Inferior parietal cortex (tissue), 1 donor: ENCODE results near the gene RPS15.
"Not testable (repeated sequence)": the region's sequence is repeated elsewhere in the genome, so short reads cannot be mapped to it uniquely, and the experiment has no call there.

Source experiments
- DNase-seq: peaks from one replicate; pipeline ENCODE4 v3.0.0-alpha.2; 2016; ENCODE audit errors: extremely low spot score

Gene RPS15

DNA sequence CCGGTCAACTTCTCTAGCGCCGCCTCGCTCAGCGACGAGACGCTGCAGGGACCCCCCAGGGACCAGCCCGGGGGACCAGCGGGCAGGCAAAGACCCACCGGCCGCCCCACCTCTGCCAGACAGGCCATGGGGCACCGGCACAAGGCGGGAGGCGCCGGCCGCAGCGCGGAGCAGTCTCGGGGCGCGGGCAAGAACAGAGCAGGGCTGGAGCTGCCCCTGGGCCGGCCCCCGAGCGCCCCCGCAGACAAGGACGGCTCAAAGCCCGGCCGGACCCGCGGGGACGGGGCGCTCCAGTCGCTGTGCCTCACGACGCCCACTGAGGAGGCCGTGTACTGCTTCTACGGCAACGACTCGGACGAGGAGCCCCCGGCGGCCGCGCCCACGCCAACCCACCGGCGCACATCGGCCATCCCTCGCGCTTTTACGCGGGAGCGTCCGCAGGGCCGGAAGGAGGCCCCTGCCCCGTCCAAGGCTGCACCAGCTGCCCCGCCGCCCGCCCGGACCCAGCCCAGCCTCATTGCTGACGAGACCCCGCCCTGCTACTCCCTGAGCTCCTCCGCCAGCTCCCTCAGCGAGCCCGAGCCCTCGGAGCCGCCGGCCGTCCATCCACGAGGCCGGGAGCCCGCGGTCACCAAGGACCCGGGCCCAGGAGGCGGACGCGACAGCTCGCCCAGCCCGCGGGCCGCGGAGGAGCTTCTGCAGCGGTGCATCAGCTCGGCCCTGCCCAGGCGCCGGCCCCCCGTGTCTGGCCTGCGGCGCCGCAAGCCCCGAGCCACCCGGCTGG, 29.5 kb downstream of the RPS15 start:
- no peak for DNase-seq

DNA sequence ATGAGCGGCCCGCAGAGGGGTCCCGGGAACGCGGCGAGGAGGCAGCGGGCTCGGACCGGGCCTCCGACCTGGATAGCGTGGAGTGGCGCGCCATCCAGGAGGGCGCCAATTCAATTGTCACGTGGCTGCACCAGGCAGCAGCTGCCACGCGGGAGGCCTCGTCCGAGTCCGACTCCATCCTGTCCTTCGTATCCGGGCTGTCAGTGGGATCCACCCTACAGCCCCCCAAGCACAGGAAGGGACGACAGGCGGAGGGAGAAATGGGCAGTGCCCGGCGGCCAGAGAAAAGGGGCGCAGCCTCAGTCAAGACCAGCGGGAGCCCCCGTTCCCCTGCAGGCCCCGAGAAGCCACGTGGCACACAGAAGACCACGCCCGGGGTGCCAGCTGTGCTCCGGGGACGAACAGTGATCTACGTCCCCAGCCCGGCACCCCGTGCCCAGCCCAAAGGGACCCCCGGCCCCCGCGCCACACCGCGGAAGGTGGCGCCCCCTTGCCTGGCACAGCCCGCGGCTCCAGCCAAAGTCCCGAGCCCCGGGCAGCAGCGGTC, 30.2 kb downstream of the RPS15 start:
- no peak for DNase-seq

- no peak for DNase-seq
Observed at GRCh38 chr19:1468821-1469254, 30.6 kb downstream of the RPS15 start.

DNA sequence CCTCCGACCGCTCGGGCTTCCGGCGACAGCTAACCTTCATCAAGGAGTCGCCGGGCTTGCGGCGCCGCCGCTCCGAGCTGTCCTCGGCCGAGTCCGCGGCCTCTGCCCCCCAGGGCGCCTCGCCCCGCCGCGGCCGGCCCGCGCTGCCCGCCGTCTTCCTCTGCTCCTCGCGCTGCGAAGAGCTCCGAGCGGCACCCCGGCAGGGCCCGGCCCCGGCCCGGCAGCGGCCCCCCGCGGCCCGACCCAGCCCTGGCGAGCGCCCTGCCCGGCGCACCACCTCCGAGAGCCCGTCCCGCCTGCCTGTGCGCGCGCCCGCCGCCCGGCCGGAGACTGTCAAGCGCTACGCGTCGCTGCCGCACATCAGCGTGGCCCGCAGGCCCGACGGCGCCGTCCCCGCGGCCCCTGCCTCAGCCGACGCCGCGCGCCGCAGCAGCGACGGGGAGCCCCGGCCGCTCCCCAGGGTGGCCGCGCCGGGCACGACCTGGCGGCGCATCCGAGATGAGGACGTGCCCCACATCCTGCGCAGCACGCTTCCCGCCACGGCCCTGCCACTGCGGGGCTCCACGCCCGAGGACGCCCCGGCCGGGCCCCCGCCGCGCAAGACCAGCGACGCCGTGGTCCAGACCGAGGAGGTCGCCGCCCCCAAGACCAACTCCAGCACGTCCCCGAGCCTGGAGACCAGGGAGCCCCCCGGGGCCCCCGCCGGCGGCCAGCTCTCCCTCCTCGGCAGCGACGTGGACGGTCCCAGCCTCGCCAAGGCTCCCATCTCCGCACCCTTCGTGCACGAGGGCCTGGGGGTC, 31.3 kb downstream of the RPS15 start:
- DNase-seq, result no peak

- no peak for DNase-seq
Observed at GRCh38 chr19:1470055-1470304, 31.8 kb downstream of the RPS15 start.

- no peak for DNase-seq
Observed at GRCh38 chr19:1470305-1471009, 32.3 kb downstream of the RPS15 start.

GRCh38 chr19:1471010-1471514, 32.9 kb downstream of the RPS15 start:
- DNase-seq, result no peak

DNA sequence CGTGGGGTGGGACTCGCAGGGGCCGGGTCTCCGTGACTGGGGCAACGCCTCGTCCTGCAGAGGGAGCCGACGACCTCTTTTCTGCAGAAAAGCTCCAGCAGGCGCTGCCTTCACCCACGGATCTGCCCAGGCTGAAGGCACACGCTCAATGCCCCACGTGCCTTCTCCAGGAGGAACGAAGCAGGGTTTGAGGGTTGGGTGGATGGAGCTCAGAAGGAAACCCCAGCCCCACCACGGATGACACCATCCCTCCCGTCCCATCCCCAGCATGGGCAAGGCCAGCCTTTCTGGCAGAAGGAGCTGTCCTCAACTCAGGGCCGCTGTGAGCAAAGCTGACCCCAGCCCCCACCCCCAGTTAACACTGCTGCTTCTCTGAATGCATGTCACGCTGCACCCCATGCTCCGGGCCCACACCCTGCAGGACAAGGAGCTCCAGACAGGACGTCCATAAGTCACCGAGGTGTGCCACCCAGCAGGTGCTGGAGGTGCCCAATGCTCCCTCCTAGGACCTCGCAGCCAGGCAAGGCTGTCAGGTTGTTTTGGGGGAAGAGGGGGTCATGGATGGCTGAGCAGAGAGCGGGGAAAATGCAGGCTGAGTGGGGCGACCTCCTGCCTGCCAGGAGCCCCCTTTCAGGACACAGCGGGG, 33.4 kb downstream of the RPS15 start:
- DNase-seq, result no peak

- no peak for DNase-seq
Observed at GRCh38 chr19:1472231-1473084, 34.3 kb downstream of the RPS15 start.

DNA sequence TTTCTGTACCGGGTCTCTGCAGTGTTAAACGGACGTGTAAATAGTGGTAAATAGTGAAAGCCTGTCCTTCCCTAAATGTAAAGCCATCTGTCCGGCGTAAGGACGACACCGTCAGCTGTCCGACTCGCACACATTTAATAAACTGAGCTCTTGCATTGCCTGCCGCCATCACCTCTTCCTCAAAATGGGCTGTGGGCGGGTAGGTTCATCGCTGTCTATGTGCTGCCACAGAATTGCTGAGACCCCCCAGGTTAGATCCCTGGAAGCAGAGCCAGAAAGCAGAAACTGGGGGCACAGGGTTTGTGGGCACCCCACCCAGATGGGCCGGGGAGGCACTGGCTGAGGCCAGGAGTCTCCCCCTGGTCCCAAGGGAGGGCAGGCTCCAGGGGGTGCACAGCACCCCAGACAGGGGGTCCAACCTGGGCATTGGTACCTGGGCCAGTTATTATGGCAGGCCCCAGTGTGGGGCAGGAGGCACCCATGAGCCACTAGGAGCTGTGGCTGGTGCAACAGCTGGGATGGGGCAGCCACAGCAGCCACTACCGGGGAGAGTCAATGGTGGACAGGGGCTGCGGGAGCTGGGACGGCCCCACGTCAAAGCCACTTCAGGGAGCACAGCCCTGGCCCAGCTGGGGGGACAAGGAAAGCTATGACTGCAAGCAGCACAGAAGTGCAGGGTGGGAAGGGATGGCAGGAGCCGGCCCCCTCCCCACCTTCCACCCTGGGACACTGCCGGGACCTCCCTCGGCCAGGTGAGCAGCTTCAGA, 35.1 kb downstream of the RPS15 start:
- no peak for DNase-seq

DNA sequence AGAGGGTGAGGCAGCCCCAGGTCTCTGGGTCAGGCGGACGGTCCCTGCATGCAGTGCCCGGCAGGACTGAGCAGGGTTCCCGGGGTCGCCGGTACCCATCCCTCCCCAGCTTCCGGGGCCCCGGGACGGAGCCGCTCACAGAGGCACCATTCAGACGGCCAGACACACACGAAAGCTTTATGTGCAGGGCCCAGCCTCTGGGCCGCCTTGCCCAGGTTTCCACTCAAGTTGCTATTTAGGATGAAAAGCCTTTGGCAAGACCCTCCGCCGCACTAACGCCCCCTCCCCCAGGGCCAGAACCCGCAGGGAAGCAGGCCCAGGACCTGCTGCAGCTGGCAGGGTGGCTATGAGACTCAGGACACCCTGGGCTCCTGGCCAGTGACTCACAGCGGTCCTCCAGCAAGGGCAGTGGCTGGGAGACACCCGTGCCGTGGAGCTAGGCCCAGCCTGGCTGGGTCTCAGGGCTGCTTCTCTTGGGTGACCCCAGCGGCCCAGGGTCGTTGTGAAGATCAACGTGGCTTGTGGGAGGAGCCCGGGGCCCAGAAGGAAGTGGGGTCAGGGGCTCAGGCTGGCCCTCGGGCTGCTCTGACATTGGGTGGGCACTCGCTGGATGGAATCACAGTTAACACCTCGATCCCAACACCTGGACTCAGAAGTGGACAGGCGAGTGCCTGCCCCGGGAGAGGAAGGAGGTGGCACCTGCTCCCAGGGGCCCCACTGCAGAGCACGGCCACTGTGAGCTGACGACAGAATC, 36.0 kb downstream of the RPS15 start:
- no peak for DNase-seq

GRCh38 chr19:1474765-1475351, 36.7 kb downstream of the RPS15 start:
- DNase-seq, result no peak

- DNase-seq, result no peak
Observed at GRCh38 chr19:1475751-1476437, 37.7 kb downstream of the RPS15 start.

DNA sequence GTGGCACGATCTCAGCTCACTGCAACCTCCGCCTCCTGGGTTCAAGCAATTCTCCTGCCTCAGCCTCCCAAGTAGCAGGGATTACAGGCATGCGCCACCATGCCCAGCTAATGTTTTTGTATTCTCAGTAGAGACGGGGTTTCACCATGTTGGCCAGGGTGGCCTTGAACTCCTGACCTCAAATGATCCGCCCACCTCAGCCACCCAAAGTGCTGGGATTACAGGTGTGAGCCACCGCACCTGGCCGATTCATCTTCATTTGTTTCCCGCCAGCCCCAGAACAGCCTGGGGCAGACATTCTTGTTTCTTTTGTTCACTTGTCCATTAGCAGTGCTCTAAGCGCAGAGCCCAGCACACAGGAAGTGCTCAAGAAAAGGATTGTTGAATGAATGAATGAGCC, 38.9 kb downstream of the RPS15 start:
- DNase-seq, result not testable (repeated sequence)

DNA sequence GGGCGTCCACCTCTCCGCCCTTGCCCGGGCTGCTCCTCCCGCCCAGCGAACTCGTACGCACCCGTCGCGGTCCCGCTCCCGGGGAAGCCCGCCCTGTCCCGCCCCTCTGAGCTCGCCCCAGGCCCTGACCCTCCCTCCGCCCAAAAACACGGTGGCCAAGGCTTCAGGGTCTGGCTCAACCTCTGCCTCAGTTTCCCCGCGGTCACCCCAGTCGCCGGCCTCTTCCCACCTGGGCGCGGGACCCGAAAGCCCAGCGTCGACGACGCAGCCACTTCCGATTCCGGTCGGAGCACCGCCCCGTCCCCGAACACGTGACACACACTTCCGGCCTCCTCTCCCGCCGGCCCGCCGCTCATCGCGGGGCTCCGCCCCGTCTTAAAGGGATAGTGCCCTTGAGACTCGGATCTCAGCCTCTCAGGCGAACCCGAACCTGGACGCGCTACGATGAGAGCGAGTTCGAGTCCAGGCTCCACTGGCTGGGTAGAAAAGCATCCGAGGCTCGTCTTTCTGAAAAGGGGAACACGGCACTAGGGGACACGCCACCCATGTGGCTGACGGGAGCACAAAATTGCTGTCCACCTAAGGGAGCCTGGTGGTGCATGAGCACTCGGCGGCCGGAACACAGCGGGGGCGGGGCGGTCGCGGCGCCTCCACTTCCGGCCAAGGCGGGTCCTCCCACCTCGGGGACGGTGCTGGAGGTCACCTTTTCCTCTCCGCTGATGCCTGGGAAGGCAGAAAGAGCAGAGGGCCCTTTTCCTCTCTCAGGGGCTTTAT, 40.9 kb downstream of the RPS15 start, which contains the start of gene C19orf25:
Gene C19orf25, minus strand, starts transcription at position 282 of the 774 bp plus-strand sequence. CDS start 312 bp downstream, outside the sequence.
- peak; percentile 95 for DNase-seq

GRCh38 chr19:1481224-1481892, 43.2 kb downstream of the RPS15 start:
- DNase-seq, result no peak

DNA sequence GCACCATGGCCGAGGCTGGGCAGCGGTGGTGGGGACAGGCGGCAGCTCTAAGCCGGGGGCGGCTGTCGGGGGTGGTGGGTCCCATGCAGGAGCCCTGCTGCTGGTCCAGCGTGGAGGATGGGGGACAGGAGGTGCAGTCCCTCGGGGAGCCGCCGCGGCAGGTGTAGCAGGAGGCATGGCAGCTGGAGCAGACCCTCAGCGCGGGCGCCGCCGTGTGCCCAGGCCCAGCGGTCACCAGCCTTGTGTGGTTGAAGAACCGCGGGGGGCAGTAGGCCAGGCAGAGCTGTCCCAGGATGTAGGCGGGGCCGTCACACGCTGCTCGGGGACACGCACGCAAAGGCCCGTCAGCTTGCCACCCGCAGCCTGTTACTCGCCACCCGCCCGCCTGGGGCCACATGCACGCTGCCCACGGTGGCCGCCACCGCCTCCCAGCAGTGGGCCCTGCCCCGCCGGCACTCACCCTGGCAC, 43.7 kb downstream of the RPS15 start:
- DNase-seq, result no peak
